ENCODE measurements around the gene EPHA5.

GRCh38 chr4:65669111-65670019 lies 924 bp downstream of the EPHA5 start:
- TF ChIP-seq ISL1 (CRISPR knock-in tag; IDR thresholded peaks at IDR 0.05): no peak
- no peak for TF ChIP-seq RARB (CRISPR knock-in tag; IDR thresholded peaks at IDR 0.05)
- TF ChIP-seq, protein P1, sequence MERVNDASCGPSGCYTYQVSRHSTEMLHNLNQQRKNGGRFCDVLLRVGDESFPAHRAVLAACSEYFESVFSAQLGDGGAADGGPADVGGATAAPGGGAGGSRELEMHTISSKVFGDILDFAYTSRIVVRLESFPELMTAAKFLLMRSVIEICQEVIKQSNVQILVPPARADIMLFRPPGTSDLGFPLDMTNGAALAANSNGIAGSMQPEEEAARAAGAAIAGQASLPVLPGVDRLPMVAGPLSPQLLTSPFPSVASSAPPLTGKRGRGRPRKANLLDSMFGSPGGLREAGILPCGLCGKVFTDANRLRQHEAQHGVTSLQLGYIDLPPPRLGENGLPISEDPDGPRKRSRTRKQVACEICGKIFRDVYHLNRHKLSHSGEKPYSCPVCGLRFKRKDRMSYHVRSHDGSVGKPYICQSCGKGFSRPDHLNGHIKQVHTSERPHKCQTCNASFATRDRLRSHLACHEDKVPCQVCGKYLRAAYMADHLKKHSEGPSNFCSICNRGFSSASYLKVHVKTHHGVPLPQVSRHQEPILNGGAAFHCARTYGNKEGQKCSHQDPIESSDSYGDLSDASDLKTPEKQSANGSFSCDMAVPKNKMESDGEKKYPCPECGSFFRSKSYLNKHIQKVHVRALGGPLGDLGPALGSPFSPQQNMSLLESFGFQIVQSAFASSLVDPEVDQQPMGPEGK (CRISPR knock-in tag; IDR thresholded peaks at IDR 0.05; ENCODE audit: borderline replicate concordance): no peak
- TF ChIP-seq TOX (CRISPR knock-in tag; IDR thresholded peaks at IDR 0.05; ENCODE audit: borderline replicate concordance): no peak
- no peak for TF ChIP-seq TCF4 (CRISPR knock-in tag; IDR thresholded peaks at IDR 0.05; ENCODE audit: borderline replicate concordance)
- TF ChIP-seq BACH2 (CRISPR knock-in tag; IDR thresholded peaks at IDR 0.05; ENCODE audit: borderline replicate concordance): no peak
- TF ChIP-seq, protein P2, sequence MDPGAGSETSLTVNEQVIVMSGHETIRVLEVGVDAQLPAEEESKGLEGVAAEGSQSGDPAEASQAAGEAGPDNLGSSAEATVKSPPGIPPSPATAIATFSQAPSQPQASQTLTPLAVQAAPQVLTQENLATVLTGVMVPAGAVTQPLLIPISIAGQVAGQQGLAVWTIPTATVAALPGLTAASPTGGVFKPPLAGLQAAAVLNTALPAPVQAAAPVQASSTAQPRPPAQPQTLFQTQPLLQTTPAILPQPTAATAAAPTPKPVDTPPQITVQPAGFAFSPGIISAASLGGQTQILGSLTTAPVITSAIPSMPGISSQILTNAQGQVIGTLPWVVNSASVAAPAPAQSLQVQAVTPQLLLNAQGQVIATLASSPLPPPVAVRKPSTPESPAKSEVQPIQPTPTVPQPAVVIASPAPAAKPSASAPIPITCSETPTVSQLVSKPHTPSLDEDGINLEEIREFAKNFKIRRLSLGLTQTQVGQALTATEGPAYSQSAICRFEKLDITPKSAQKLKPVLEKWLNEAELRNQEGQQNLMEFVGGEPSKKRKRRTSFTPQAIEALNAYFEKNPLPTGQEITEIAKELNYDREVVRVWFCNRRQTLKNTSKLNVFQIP (CRISPR knock-in tag; IDR thresholded peaks at IDR 0.05; ENCODE audit: borderline replicate concordance, low read depth): no peak
- no peak for TF ChIP-seq ZFP3 (CRISPR knock-in tag; IDR thresholded peaks at IDR 0.05)
- no peak for TF ChIP-seq CREB5 (CRISPR knock-in tag; IDR thresholded peaks at IDR 0.05; ENCODE audit: low read depth)
- TF ChIP-seq ESRRG (CRISPR knock-in tag; IDR thresholded peaks at IDR 0.05): no peak

Data from SK-N-SH treated with all-trans-retinoic acid at 6 μM for 48 hours (cell line).